IPS-18a (cell line): ENCODE results near the gene GCSAM.

ENCODE experiments used
- H3K27ac ChIP-seq: one replicate; pipeline ENCODE4 v1.5.1; 2013; ENCODE audit warnings: low read length
- H3K27me3 ChIP-seq: one replicate; pipeline ENCODE4 v1.6.1; 2013; ENCODE audit warnings: mild to moderate bottlenecking, low read length; ENCODE audit not compliant: control insufficient read depth, insufficient read depth
- H3K36me3 ChIP-seq: one replicate; pipeline ENCODE4 v1.6.1; 2013; ENCODE audit warnings: low read depth, low read length; ENCODE audit not compliant: control insufficient read depth
- H3K4me1 ChIP-seq: one replicate; pipeline ENCODE4 v1.6.1; 2013; ENCODE audit warnings: low read depth, low read length; ENCODE audit not compliant: control insufficient read depth
- H3K4me3 ChIP-seq: one replicate; pipeline ENCODE4 v1.5.1; 2013; ENCODE audit warnings: low read length
- H3K9ac ChIP-seq: one replicate; pipeline ENCODE4 v1.6.1; 2013; ENCODE audit warnings: mild to moderate bottlenecking, low read length, moderate library complexity
- H3K9me3 ChIP-seq: one replicate; pipeline ENCODE4 v1.6.1; 2013; ENCODE audit warnings: low read depth, low read length; ENCODE audit not compliant: control insufficient read depth

Gene GCSAM

DNA sequence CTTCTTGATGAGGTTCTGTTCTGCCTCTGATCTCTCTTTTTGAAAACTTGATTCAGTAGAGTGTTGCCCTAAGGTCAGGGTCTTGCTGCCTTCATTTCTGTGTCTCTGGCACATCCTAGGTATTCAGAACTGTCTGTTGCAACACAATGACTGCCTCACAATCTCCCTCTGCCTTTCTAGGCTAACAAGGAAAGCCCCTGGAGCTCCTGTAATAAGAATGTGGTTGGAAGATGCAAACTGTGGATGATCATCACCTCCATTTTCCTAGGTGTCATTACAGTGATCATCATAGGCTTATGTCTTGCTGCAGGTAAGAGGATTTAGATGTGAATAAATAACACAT, 39.9 kb downstream of the GCSAM start:
- H3K36me3 ChIP-seq = no peaks in the 10 kb centered on the region
- no peaks in the 10 kb centered on the region for H3K27me3 ChIP-seq
- no peaks in the 10 kb centered on the region for H3K9me3 ChIP-seq
- no peak overlapping the region for H3K9ac ChIP-seq
- H3K4me3 ChIP-seq = no peak overlapping the region
- no peak overlapping the region for H3K27ac ChIP-seq
- peaks cover 12% of the 10 kb centered on the region for H3K4me1 ChIP-seq

- Histone ChIP-seq H3K9ac (no peak overlapping the region), H3K4me3 (no peak overlapping the region), H3K27ac (no peak overlapping the region), H3K4me1 (peaks cover 17% of the 10 kb centered on the region), H3K27me3 (no peaks in the 10 kb centered on the region), H3K9me3 (no peaks in the 10 kb centered on the region), H3K36me3 (no peaks in the 10 kb centered on the region)
These were observed 40.4 kb downstream of the GCSAM start for GRCh38 chr3:112092496-112093179.

GRCh38 chr3:112090887-112091586, 42.0 kb downstream of the GCSAM start:
- Histone ChIP-seq H3K4me1 (peaks cover 22% of the 10 kb centered on the region), H3K36me3 (no peaks in the 10 kb centered on the region), H3K27me3 (no peaks in the 10 kb centered on the region), H3K9me3 (no peaks in the 10 kb centered on the region), H3K27ac (no peak overlapping the region), H3K4me3 (no peak overlapping the region), H3K9ac (no peak overlapping the region)

DNA sequence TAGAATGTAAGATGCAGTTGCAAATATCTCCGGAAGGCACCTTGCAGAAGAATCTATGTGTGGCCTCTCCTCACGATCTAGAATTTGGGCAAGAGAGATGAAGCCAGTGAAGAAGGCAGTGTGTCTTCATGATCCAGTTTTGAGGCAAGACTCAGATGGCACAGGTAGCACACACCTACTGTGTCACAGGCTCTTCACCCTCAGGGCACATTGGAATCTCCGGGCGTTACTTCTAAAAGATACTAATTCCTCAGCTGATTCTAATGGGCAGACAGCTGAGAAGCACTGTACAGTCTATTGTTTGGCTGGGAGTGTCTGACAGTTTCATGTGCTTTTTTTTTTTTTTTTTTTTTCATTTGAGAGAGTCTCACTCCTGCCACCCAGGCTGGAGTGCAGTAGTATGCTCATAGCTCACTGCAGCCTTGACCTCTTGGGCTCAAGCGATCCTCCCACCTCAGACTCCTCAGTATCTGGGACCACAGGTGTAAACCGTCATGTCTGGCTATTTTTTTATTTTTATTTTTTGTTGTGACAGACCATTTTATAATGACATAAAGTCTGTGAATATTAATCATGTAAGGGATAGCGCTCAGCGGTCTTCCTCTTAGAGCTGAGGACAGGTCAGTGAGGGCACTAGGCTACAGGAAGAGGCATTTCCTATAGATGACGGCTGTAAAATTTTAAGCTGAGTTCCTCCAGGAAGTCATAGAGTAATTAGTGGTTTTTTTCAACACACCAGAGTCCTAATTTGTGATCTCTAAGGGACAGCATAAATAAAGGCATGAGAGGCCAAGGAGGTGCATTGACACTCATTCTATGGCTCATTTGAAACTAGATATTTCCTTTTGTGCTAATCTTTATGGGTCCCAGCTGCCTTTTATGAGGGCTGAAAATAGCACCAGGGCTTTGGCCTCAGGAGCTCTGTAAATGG, 42.8 kb downstream of the GCSAM start:
- Histone ChIP-seq H3K27me3 (peaks cover 8% of the 10 kb centered on the region), H3K36me3 (no peaks in the 10 kb centered on the region), H3K27ac (no peak overlapping the region), H3K9ac (no peak overlapping the region), H3K9me3 (no peaks in the 10 kb centered on the region), H3K4me1 (peaks cover 22% of the 10 kb centered on the region), H3K4me3 (no peak overlapping the region)

DNA sequence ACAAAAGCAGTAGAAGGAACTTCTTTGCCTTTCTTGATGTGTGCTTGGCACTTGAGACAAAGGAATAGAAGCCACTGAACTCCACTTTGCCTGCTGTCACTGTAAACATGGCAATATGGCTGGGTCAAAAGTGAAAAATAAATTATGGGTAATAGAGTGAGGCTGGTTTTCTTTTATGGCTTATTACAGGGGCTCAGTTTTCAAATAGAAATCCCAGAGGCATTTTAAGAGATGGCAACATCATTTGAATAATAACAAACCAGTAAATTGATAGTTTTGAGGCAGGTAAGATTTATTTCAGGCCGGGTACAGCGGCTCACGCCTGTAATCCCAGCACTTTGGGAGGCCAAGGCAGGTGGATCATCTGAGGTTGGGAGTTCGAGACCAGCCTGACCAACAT, 44.1 kb downstream of the GCSAM start:
- H3K4me3 ChIP-seq = no peak overlapping the region
- H3K27ac ChIP-seq = no peak overlapping the region
- H3K9me3 ChIP-seq = no peaks in the 10 kb centered on the region
- peaks cover 21% of the 10 kb centered on the region for H3K27me3 ChIP-seq
- peaks cover 22% of the 10 kb centered on the region for H3K4me1 ChIP-seq
- H3K36me3 ChIP-seq = no peaks in the 10 kb centered on the region
- H3K9ac ChIP-seq = no peak overlapping the region

- Histone ChIP-seq H3K27me3 (peaks cover 22% of the 10 kb centered on the region), H3K4me1 (peaks cover 16% of the 10 kb centered on the region), H3K27ac (no peak overlapping the region), H3K4me3 (peak overlapping the region; percentile 84), H3K9me3 (no peaks in the 10 kb centered on the region), H3K36me3 (no peaks in the 10 kb centered on the region), H3K9ac (no peak overlapping the region)
These were observed 45.3 kb downstream of the GCSAM start for GRCh38 chr3:112087746-112088145.

DNA sequence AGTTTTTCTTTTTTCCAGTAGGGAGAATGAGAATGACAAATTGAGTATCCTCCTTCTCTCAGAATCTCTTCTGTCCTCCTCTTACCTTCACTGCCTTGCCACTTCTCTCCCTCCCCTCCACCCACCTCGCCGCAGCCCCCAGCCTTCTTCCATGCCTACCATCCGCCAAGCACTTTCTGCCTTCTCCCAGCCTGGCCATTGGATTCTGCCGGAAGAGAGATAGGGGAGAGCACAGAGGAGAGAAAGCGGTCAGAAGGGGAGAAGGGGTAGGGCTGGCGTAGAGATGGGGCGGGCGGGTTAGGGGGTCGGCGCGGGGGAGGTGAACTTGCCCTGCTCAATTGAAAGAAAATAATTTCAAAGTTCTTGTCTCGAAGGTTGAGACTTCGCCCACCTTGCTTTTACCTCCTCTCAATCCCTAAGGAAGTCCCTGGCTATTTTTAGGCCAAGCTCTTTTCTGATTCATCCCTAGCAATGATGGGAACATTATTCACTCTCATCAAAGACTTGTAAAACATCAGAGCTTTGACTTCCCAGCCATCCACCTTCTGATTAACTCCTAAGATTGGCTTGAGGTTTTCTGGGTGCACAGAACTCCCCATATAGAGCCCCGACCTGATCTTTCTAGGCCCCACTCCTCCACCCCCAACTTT, 46.0 kb downstream of the GCSAM start:
- peak overlapping the region; percentile 77 for H3K9ac ChIP-seq
- H3K27ac ChIP-seq = no peak overlapping the region
- H3K9me3 ChIP-seq = no peaks in the 10 kb centered on the region
- H3K4me1 ChIP-seq = peaks cover 10% of the 10 kb centered on the region
- peak overlapping the region; percentile 84 for H3K4me3 ChIP-seq
- H3K27me3 ChIP-seq = peaks cover 22% of the 10 kb centered on the region
- no peaks in the 10 kb centered on the region for H3K36me3 ChIP-seq

DNA sequence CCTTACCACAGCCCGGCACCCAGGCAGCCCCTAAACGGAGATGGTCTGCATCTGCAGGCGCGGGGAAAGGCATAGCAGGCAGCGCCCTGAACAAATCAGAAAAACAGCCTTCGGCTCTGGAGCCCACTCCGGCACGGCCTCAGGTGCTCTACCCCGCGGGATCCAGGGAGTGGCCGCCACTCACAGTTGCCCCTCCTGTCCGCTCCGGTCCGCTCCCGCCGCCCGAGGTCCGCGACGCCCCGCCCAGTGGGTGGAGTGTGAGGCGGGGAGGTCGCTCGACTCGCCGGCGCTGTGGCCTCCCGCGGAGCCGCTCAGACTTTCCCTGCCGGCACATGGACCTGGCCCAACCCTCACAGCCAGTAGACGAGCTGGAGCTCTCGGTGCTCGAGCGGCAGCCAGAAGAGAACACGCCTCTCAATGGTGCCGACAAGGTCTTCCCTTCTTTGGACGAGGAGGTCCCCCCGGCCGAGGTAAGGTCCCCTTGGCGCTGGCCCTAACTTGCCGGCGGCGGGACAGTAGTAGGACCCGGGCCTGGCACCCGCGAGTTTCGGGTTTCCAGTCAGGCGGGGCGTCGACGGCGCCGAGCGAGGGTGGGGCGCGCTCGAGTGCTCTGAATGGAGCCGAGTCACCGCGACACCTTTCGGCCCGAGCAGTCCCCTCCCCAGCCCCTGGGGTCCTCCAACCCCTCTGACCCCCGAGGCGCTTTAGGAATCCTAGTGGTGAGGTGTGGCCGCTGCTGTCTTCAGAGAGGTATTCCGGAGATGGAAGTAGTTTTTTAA, 46.8 kb downstream of the GCSAM start, which contains the start of gene C3orf52:
TSS of gene C3orf52 (plus strand) at position 314 of the 779 bp plus-strand sequence. CDS start at position 333, 19 bp downstream.
- Histone ChIP-seq H3K9ac (peak within 1 kb of the TSS; percentile 77), H3K36me3 (no peaks in the 10 kb centered on the region), H3K4me3 (peak within 1 kb of the TSS; percentile 84), H3K9me3 (no peaks in the 10 kb centered on the region), H3K27me3 (peaks cover 22% of the 10 kb centered on the region), H3K4me1 (peaks cover 10% of the 10 kb centered on the region), H3K27ac (no peak within 1 kb of the TSS)

- Histone ChIP-seq H3K4me1 (peaks cover 10% of the 10 kb centered on the region), H3K4me3 (peak overlapping the region; percentile 84), H3K9ac (peak overlapping the region; percentile 31), H3K9me3 (no peaks in the 10 kb centered on the region), H3K36me3 (no peaks in the 10 kb centered on the region), H3K27ac (no peak overlapping the region), H3K27me3 (peaks cover 22% of the 10 kb centered on the region)
These were observed 47.3 kb downstream of the GCSAM start for GRCh38 chr3:112085735-112086075.

- Histone ChIP-seq H3K36me3 (no peaks in the 10 kb centered on the region), H3K27ac (no peak overlapping the region), H3K9ac (no peak overlapping the region), H3K4me1 (peaks cover 10% of the 10 kb centered on the region), H3K27me3 (peaks cover 22% of the 10 kb centered on the region), H3K9me3 (no peaks in the 10 kb centered on the region), H3K4me3 (peak overlapping the region; percentile 84)
These were observed 47.9 kb downstream of the GCSAM start for GRCh38 chr3:112084980-112085705.
